ENCODE results near the gene PRR16.

The PRR16 gene

GRCh38 chr5:120576588-120576987 is 112.5 kb downstream of the PRR16 start:
- DNase-seq (ENCODE audit: low spot score), result no peak

- no peak for DNase-seq (ENCODE audit: low spot score)
Observed at GRCh38 chr5:120582635-120583034, 118.5 kb downstream of the PRR16 start.

GRCh38 chr5:120586646-120587045 is 122.5 kb downstream of the PRR16 start:
- no peak for DNase-seq (ENCODE audit: low spot score)

- DNase-seq (ENCODE audit: low spot score), result no peak
Observed at GRCh38 chr5:120591911-120592310, 127.8 kb downstream of the PRR16 start.

GRCh38 chr5:120599576-120599975 is 135.5 kb downstream of the PRR16 start:
- peak; percentile 47 for DNase-seq (ENCODE audit: low spot score)

- DNase-seq (ENCODE audit: low spot score), result no peak
Observed at GRCh38 chr5:120600639-120601038, 136.5 kb downstream of the PRR16 start.

GRCh38 chr5:120602033-120602432 is 137.9 kb downstream of the PRR16 start:
- DNase-seq (ENCODE audit: low spot score), result no peak

- DNase-seq (ENCODE audit: low spot score), result peak; percentile 84
Observed at GRCh38 chr5:120604884-120605283, 140.8 kb downstream of the PRR16 start.

- DNase-seq (ENCODE audit: low spot score), result no peak
Observed at GRCh38 chr5:120605325-120606079, 141.4 kb downstream of the PRR16 start.

GRCh38 chr5:120609570-120609969 is 145.5 kb downstream of the PRR16 start:
- no peak for DNase-seq (ENCODE audit: low spot score)

GRCh38 chr5:120610145-120610544 is 146.0 kb downstream of the PRR16 start:
- no peak for DNase-seq (ENCODE audit: low spot score)

GRCh38 chr5:120613729-120614128 is 149.6 kb downstream of the PRR16 start:
- peak; percentile 71 for DNase-seq (ENCODE audit: low spot score)

- peak; percentile 72 for DNase-seq (ENCODE audit: low spot score)
Observed at GRCh38 chr5:120614531-120615180, 150.6 kb downstream of the PRR16 start.

GRCh38 chr5:120615967-120616645 is 152.0 kb downstream of the PRR16 start:
- DNase-seq (ENCODE audit: low spot score), result peak; percentile 77

- DNase-seq (ENCODE audit: low spot score), result no peak
Observed at GRCh38 chr5:120621339-120621738, 157.2 kb downstream of the PRR16 start.

GRCh38 chr5:120624021-120624563 is 160.0 kb downstream of the PRR16 start:
- DNase-seq (ENCODE audit: low spot score), result peak; percentile 40

GRCh38 chr5:120628156-120628555 is 164.1 kb downstream of the PRR16 start:
- DNase-seq (ENCODE audit: low spot score), result no peak

- DNase-seq (ENCODE audit: low spot score), result no peak
Observed at GRCh38 chr5:120630550-120630949, 166.4 kb downstream of the PRR16 start.

GRCh38 chr5:120631611-120632010 is 167.5 kb downstream of the PRR16 start:
- no peak for DNase-seq (ENCODE audit: low spot score)

GRCh38 chr5:120632430-120632829 is 168.3 kb downstream of the PRR16 start:
- no peak for DNase-seq (ENCODE audit: low spot score)

- DNase-seq (ENCODE audit: low spot score), result no peak
Observed at GRCh38 chr5:120638449-120638848, 174.3 kb downstream of the PRR16 start.

GRCh38 chr5:120640778-120641177 is 176.7 kb downstream of the PRR16 start:
- DNase-seq (ENCODE audit: low spot score), result no peak

GRCh38 chr5:120644516-120644915 is 180.4 kb downstream of the PRR16 start:
- DNase-seq (ENCODE audit: low spot score), result no peak
